Activated CD4-positive, alpha-beta memory T cell treated with anti-CD3 and anti-CD28 coated beads for 36 hours (primary cell): ENCODE data around the gene GRK5. TPM values are rescaled to one million over a fixed set of nuclear protein-coding genes. Genes with fewer than 3 reads are reported as not detected.

ENCODE experiments used
- CTCF ChIA-PET: fragments of 350-600 bp; sonication (Branson Sonifier 250); formaldehyde crosslinking; loops from one replicate; lab custom pipeline; 2021; ENCODE audit warnings: antibody characterized with exemption, inconsistent platforms; lab: Charles Lee
- POLR2A ChIA-PET: fragments of 350-600 bp; sonication (Branson Sonifier 250); formaldehyde crosslinking; loops from one replicate; lab custom pipeline; 2021; ENCODE audit warnings: antibody characterized with exemption; lab: Charles Lee
- DNase-seq: peaks from one replicate; pipeline ENCODE4 v3.0.0-alpha.2; 2020
- H3K27ac Mint-ChIP-seq: one replicate; pipeline ENCODE4 v1.8.0; 2021; ENCODE audit warnings: mixed read lengths
- H3K27me3 Mint-ChIP-seq: one replicate; pipeline ENCODE4 v1.8.0; 2021; ENCODE audit warnings: mixed read lengths
- H3K36me3 Mint-ChIP-seq: one replicate; pipeline ENCODE4 v1.8.0; 2021; ENCODE audit warnings: mixed read lengths
- H3K4me1 Mint-ChIP-seq: one replicate; pipeline ENCODE4 v1.8.0; 2021; ENCODE audit warnings: low read depth, mixed read lengths
- H3K4me3 Mint-ChIP-seq: one replicate; pipeline ENCODE4 v1.8.0; 2021; ENCODE audit warnings: mild to moderate bottlenecking, mixed read lengths
- H3K9me3 Mint-ChIP-seq: one replicate; pipeline ENCODE4 v1.8.0; 2021; ENCODE audit warnings: mixed read lengths
- intact Hi-C: fragments of 100-400 bp; cut with micrococcal nuclease; formaldehyde crosslinking; loops from one replicate; pipeline ENCODE4 v1.15.1; 2023
- total RNA-seq, 2 experiments: library from RNA; stranded (reverse); gene quantifications; one replicate each; pipeline ENCODE4 v1.2.3, GENCODE V29; 2021

GRK5 gene
- total RNA-seq, 2 experiments from 2014 or later: 22.7 to 23.0 TPM

DNA sequence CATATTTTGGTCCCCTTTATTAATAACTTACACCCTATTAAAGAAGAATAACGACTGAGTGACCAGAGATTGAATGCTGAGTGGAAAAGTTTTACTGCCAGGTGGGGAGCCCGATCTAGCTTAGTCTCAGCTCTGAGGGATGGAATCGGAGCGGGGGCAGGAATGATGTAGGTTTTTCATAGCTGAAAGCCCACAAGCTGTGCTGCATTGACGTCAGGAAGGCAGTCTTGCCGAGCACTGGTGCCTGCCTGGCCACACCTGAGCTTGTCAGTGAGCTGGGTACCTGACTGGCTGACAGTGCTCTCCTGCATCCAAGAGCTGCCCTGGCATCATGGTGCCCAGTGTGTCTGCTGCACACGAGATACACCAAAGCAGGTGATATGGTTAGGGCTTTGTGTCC is 34.8 kb downstream of the GRK5 start:
- Mint-ChIP-seq H3K27me3 (no peaks in the 10 kb centered on the region), H3K4me1 (peaks cover 20% of the 10 kb centered on the region), H3K36me3 (no peaks in the 10 kb centered on the region), H3K27ac (no peak overlapping the region), H3K4me3 (no peak overlapping the region), H3K9me3 (peaks cover 2% of the 10 kb centered on the region)
- ChIA-PET POLR2A (no interaction called here), CTCF (interaction anchor here (1.6 kb wide), 1 partner anchor 35 kb away, joined by 5 read pairs; the partner anchor contains the start of gene GRK5)
- intact Hi-C loops: no loop called here
- no peak for DNase-seq

DNA sequence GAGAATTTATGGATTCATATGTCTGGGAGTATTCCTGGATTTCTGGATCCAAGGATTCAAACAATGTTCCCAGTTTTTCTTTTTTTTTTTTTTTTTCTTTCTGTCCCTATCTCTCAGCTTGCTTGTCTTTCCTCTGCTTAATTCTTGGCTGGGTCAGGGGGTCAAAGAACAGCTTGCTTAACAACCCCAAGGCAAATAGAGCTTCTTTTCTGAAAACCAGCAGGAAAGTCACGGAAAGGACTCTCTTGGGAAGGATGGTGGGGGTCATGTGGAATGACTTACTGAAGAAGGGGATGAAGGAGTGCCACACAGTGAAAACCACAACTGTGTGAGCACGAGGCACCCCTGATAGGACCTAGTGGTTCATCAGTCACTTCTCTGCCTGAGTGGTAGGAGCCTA is 36.1 kb downstream of the GRK5 start:
- ChIA-PET CTCF (no interaction called here), POLR2A (interaction anchor here (1.6 kb wide), 1 partner anchor 10 kb away, joined by 3 read pairs; no protein-coding TSS in a partner anchor)
- intact Hi-C loops: no loop called here
- Mint-ChIP-seq H3K4me1 (peaks cover 10% of the 10 kb centered on the region), H3K27ac (no peak overlapping the region), H3K9me3 (peaks cover 2% of the 10 kb centered on the region), H3K36me3 (no peaks in the 10 kb centered on the region), H3K4me3 (no peak overlapping the region), H3K27me3 (no peaks in the 10 kb centered on the region)
- DNase-seq: no peak

DNA sequence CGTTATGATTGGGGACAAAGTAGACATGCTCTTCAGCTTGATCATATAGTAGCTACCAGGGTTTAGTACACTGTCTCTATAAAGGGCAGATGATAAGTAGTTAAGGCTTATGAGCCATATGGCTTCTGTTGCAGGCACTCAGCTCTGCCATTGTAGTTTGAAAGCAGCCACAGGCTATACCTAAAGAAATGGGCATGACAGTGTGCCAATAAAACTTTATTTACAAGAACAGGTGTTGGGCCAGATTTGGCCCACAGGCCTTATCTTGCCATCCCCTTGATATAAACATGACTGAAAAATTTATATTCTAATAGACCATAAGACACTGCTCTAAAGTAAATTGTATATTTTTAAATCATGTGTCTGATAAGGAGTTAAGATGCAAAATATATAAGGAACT is 36.6 kb downstream of the GRK5 start:
- intact Hi-C loops: no loop called here
- Mint-ChIP-seq H3K27ac (no peak overlapping the region), H3K4me3 (no peak overlapping the region), H3K4me1 (peaks cover 10% of the 10 kb centered on the region), H3K36me3 (no peaks in the 10 kb centered on the region), H3K27me3 (no peaks in the 10 kb centered on the region), H3K9me3 (peaks cover 2% of the 10 kb centered on the region)
- CTCF ChIA-PET: no interaction called here
- POLR2A ChIA-PET: interaction anchor here (1.6 kb wide), 1 partner anchor 9 kb away, joined by 3 read pairs; no protein-coding TSS in a partner anchor
- no peak for DNase-seq

DNA sequence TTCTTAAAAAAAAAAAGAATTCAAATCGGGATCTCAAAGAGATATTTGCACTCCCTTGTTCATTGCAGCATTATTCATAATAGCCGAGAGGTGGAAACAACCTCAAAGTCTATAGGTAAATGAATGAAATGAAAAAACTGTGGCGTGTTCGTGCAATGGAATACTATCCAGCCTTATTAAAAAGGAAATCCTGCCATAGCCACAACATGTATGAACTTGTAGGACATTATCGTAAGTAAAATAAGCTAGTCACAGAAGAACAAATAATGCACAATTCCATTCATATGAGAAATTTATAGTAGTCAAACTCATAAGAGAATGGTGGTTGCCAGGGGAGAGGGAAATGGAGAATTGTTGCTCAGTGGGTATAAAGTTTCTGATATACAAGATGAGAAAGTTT is 37.9 kb downstream of the GRK5 start:
- POLR2A ChIA-PET: no interaction called here
- H3K9me3 Mint-ChIP-seq: no peaks in the 10 kb centered on the region
- intact Hi-C loops: no loop called here
- CTCF ChIA-PET: interaction anchor here (0.6 kb wide), 1 partner anchor 56 kb away, joined by 3 read pairs; no protein-coding TSS in a partner anchor
- H3K4me1 Mint-ChIP-seq: peaks cover 15% of the 10 kb centered on the region
- H3K27ac Mint-ChIP-seq: no peak overlapping the region
- no peak for DNase-seq
- H3K4me3 Mint-ChIP-seq: no peak overlapping the region
- H3K27me3 Mint-ChIP-seq: no peaks in the 10 kb centered on the region
- no peaks in the 10 kb centered on the region for H3K36me3 Mint-ChIP-seq

DNA sequence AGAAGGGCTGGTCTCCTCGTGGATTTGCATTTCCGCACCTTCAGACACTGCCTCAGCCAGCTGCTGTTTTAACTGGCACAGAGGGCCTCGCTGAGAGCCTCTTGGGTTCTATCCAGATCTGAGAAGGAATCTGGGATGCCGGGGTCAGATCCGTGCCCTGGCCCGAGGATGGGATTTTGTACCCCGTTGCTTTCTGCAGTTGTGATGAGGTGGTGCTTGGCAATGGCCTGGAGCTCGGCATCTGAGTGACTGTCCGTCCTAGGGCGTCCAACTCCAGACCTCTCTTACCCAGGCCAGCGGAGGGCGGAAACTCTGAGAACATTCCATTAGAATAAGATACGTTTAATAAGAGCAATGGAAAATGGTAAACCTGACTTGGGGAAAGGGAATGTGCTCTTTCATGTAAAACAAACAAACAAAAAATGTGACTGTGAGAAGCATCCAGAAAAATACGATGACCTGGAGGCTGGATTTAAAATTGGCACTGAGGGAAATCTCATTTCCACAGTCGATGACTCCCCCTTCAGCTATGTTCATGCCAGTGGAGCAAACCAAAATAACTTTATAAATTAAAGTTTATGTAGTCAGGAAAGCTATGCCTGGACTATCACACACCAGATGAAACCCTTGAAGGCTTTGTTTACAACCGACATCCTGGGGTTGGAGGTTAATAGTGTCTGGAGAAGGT is 39.6 kb downstream of the GRK5 start:
- no peak for DNase-seq
- Mint-ChIP-seq H3K4me1 (peaks cover 27% of the 10 kb centered on the region), H3K27ac (no peak overlapping the region), H3K36me3 (no peaks in the 10 kb centered on the region), H3K9me3 (no peaks in the 10 kb centered on the region), H3K4me3 (no peak overlapping the region), H3K27me3 (no peaks in the 10 kb centered on the region)
- intact Hi-C loops: no loop called here
- CTCF ChIA-PET: interaction anchor here (1.1 kb wide), 1 partner anchor 41 kb away, joined by 3 read pairs; no protein-coding TSS in a partner anchor
- POLR2A ChIA-PET: no interaction called here

DNA sequence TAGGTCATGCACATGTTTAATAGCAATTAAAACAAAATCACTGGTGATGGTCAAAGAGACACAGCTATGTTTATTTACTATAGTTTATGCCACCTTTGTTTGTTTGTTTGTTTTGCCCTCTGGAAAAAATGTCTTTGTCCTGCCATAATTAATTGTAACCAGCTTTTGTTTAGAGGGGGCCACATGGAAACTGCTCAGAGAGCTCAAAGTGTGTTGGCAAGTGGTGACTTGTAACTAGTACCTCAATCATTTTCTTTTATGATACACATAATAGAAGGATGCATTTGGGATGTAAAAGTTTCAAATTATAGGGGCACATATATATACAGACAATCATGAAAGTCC is 40.2 kb downstream of the GRK5 start:
- Mint-ChIP-seq H3K9me3 (no peaks in the 10 kb centered on the region), H3K27ac (no peak overlapping the region), H3K27me3 (no peaks in the 10 kb centered on the region), H3K4me3 (no peak overlapping the region), H3K4me1 (peaks cover 28% of the 10 kb centered on the region), H3K36me3 (no peaks in the 10 kb centered on the region)
- intact Hi-C loops: no loop called here
- POLR2A ChIA-PET: no interaction called here
- CTCF ChIA-PET: no interaction called here
- DNase-seq: no peak

DNA sequence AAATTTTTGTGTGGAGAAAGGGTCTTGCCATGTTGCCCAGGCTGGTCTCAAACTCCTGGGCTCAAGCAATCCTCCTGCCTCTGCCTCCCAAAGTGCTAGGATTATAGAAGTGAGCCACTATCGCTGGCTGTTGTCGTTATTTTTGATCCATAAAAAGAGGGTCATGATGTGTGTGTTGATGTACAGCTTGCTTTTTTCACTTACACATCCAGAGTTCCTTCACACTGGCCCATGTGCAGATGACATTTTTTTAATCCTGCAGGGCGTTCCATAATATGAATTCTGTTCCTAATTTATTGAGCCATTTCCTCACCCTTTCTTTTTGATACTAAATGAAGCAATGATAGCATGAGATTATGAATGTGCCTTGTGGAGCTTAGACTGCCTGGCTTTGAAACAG is 40.8 kb downstream of the GRK5 start:
- CTCF ChIA-PET: no interaction called here
- no peaks in the 10 kb centered on the region for H3K36me3 Mint-ChIP-seq
- POLR2A ChIA-PET: interaction anchor here (0.6 kb wide), 1 partner anchor 81 kb away, joined by 3 read pairs; no protein-coding TSS in a partner anchor
- no peaks in the 10 kb centered on the region for H3K9me3 Mint-ChIP-seq
- H3K4me3 Mint-ChIP-seq: no peak overlapping the region
- H3K27ac Mint-ChIP-seq: no peak overlapping the region
- no peak for DNase-seq
- peaks cover 32% of the 10 kb centered on the region for H3K4me1 Mint-ChIP-seq
- intact Hi-C loops: no loop called here
- no peaks in the 10 kb centered on the region for H3K27me3 Mint-ChIP-seq

DNA sequence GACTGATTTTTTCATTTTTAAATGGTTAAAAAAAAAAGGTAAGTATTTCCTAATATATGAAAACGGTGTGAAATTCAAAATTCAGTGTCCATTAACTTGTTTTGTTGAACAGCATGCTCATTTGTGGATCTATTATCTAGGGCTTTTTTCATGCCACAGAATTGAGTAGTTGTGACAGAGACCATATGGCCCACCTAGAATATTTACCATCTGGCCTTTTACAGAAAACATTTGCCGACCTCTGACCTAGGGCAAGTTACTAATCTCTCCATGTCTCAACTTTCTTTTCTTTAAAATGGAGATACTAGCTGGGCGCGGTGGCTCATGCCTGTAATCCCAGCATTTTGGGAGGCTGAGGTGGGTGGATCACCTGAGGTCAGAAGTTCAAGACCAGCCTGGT is 41.3 kb downstream of the GRK5 start:
- Mint-ChIP-seq H3K4me1 (peaks cover 34% of the 10 kb centered on the region), H3K27ac (no peak overlapping the region), H3K36me3 (no peaks in the 10 kb centered on the region), H3K27me3 (no peaks in the 10 kb centered on the region), H3K4me3 (no peak overlapping the region), H3K9me3 (no peaks in the 10 kb centered on the region)
- ChIA-PET POLR2A (no interaction called here), CTCF (no interaction called here)
- DNase-seq: no peak
- intact Hi-C loops: no loop called here

DNA sequence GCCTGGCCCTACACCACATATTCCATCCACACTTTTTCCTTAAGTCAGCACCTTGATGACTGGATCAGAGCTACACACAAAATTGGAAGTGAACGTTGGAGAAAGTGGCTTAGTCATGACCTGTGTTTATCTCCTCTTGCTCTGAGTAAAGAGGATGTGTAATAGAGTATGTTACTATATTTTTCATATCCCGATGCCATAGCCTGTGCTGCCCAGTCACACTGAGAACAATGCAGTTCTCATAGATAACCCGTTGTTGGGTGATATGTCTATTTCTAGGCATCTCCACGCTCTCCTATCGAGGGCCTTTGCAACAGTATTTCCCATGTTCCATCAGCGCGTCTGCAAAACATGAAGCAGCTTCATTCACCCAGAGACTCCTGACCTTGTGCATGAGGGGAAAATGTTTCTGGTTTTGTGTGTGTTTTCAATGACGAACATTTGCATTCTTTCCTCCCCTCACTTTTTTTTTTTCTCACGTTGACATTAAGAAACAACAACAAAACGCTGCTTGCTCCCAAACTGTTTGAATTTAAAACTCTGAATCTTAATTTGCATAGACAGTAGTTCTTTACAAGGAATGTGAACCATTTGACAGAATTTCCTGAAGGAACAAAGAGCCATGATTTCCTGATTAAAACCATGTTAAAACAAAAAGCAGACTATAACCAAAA is 43.4 kb downstream of the GRK5 start:
- no peaks in the 10 kb centered on the region for H3K36me3 Mint-ChIP-seq
- peaks cover 44% of the 10 kb centered on the region for H3K4me1 Mint-ChIP-seq
- H3K4me3 Mint-ChIP-seq: no peak overlapping the region
- ChIA-PET CTCF (interaction anchor here (0.7 to 0.9 kb wide), 2 partner anchors 44 to 49 kb away, joined by 3 read pairs; no protein-coding TSS in a partner anchor), POLR2A (interaction anchor here (0.5 to 0.7 kb wide), 2 partner anchors 14 to 41 kb away, joined by 3 read pairs; no protein-coding TSS in a partner anchor)
- intact Hi-C loops: loop anchor here (1.0 to 10.0 kb wide), 3 partner anchors 38 to 124 kb away; no protein-coding TSS in a partner anchor
- no peaks in the 10 kb centered on the region for H3K27me3 Mint-ChIP-seq
- peak; percentile 43 for DNase-seq
- no peaks in the 10 kb centered on the region for H3K9me3 Mint-ChIP-seq
- H3K27ac Mint-ChIP-seq: no peak overlapping the region

DNA sequence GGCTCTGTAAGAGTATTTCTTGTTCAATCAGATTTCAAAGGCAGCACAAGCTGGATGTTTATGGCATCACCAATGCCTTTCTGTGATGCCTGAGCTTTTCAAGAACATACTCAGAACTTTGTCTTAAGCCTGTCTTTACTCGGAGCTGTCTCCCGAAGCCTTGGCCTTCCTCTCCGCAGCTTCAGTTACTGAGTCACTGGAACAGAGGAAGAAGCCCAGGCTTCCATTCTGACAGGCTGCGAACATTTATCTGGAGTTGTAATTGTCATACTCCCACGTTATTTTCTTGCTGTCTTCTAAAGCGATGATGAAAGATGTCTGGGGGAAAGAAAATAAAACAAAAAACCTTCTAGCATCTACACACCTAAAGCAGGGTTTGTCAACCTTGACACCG is 43.9 kb downstream of the GRK5 start:
- Mint-ChIP-seq H3K36me3 (no peaks in the 10 kb centered on the region), H3K27ac (no peak overlapping the region), H3K4me1 (peaks cover 44% of the 10 kb centered on the region), H3K4me3 (no peak overlapping the region), H3K27me3 (no peaks in the 10 kb centered on the region), H3K9me3 (no peaks in the 10 kb centered on the region)
- CTCF ChIA-PET: interaction anchor here (0.9 kb wide), 1 partner anchor 49 kb away, joined by 3 read pairs; no protein-coding TSS in a partner anchor
- intact Hi-C loops: loop anchor here (10.0 kb wide), 1 partner anchor 123 kb away; no protein-coding TSS in a partner anchor
- no peak for DNase-seq
- POLR2A ChIA-PET: no interaction called here

DNA sequence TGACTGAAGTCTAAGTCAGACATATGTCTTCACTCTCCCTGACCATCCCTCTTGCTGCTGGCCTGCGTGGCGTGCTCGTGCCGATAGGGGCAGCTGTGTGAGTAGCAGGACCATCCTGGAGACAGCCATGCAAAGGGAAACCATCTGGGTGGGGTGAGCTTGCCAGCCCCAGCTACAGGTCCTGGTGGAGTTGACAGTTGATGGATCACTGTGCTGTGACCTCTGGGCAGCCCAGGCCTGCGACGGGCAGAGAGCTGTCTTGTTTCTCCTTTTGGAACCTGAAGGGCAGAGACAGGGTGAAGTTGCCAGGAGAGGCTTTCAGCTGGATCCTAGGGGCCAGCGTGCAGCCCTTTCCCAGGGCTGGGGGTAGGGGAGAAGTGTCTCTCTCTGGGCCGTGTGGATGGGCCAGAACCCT is 44.7 kb downstream of the GRK5 start:
- ChIA-PET CTCF (no interaction called here), POLR2A (no interaction called here)
- Mint-ChIP-seq H3K36me3 (no peaks in the 10 kb centered on the region), H3K4me1 (peaks cover 44% of the 10 kb centered on the region), H3K9me3 (no peaks in the 10 kb centered on the region), H3K27me3 (no peaks in the 10 kb centered on the region), H3K4me3 (no peak overlapping the region), H3K27ac (no peak overlapping the region)
- intact Hi-C loops: loop anchor here (10.0 kb wide), 1 partner anchor 123 kb away; no protein-coding TSS in a partner anchor
- DNase-seq: no peak

DNA sequence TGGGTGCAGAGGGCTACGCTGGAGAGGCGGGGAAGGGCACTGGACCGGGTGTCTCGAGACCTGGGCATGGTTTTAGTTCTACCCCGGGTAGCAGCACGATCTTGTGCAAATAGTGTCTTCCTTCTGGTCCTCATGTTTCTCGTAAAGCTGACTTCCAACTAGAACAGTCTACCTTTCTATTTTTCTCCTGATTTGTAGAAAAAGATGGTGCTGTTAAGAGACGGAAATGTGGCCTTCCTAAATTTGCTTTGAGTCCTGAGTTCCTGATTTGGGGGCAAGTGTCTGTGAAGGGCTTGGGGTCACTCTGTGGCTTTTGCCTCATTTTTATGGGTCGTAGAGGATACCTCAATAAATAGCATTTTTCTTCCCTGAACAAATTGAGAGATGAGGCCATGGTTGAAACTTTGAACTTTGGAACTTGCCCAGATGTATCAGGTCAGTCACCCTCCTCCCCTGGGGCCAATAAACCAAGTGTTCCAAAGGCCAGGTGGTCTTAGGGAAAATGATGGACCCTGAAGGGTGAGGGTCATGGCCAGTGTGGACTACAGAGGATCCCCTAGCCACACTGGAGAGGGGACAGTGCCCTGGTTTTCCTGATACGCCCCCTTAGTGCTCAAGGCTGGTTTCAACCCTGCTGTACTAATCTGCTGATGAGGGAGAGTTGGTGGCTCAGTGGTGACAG is 45.2 kb downstream of the GRK5 start:
- no peak for DNase-seq
- intact Hi-C loops: loop anchor here (10.0 kb wide), 1 partner anchor 122 kb away; no protein-coding TSS in a partner anchor

More for the DNA sequence above, 45.2 kb downstream of the GRK5 start:
- ChIA-PET CTCF (no interaction called here), POLR2A (no interaction called here)
- Mint-ChIP-seq H3K27me3 (no peaks in the 10 kb centered on the region), H3K36me3 (no peaks in the 10 kb centered on the region), H3K27ac (no peak overlapping the region), H3K4me3 (no peak overlapping the region), H3K9me3 (no peaks in the 10 kb centered on the region), H3K4me1 (peaks cover 44% of the 10 kb centered on the region)
